Hematopoietic multipotent progenitor cell treated with erythropoietin and hydrocortisone succinate and interleukin-3 and kit ligand, for 15 days (in vitro differentiated cells): ENCODE results near the gene MFSD11.
"Not testable (repeated sequence)": the region's sequence is repeated elsewhere in the genome, so short reads cannot be mapped to it uniquely, and the experiment has no call there.

Experiments used
- DNase-seq: peaks from one replicate; pipeline ENCODE4 v3.0.0-alpha.2; 2015; ENCODE audit warnings: low spot score

MFSD11 gene

DNA sequence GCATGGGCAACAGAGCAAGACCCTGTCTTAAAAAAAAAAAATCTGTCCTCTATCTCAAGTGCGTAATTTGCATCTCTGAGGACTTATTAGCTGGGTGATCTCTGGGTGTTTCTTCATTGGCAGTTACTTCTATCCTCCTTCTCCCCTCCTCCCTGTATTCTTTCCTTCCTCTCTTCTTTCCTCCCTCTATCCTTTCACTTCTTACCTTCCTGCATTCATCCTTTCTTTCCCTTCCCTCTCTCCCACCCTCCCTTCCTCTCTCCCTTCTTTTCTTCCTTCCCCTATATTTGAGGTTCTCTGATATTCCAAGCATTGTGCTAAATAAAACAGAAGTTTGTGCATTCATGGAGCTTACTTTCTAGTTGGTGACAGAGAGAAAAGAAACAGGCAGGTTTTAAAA is 10.7 kb downstream of the MFSD11 start:
- no peak for DNase-seq

DNA sequence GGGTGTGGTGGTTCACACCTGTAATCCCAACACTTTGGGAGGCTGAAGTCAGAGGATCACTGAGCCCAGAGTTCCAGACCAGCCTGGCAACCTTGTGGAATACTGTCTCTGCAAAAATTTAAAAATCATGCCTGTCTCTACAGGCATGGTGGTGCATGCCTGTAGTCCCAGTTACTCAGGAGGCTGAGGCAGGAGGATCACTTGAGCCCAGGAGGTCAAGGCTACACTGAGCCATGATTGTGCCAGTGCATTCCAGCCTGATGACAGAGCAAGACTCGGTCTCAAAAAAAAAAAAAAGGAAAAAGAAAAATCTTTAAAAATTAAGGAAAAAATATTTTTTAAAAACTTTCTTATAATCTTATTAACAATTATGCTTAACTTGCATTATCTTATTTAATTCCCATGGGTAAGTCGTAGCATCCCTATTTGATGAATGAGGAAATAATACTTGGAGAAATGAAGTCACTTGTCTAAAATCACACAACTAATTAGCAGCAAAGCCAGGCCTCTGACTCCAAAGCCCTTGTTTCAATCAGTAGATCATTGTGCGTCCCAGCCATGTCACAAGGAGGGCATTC is 13.6 kb downstream of the MFSD11 start:
- no peak for DNase-seq

DNA sequence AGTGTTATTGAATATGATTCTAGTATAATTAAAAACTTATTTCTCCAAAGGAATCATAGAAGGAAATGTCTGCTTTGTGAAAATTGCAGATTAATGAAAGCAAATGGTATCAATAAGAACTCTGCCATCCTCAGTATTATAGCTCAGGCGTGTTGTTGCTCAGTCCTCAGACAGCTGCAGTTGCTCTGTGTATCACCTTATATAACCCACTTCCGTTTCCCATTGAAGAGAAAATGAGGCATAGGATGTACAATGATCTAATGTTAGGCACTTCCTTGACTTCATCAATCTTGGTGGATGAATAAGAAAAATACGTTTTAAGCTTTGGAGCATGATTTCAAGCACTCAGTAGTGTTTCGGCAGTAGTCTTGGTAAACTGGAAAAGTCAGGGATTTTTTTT is 14.1 kb downstream of the MFSD11 start:
- DNase-seq = no peak

DNA sequence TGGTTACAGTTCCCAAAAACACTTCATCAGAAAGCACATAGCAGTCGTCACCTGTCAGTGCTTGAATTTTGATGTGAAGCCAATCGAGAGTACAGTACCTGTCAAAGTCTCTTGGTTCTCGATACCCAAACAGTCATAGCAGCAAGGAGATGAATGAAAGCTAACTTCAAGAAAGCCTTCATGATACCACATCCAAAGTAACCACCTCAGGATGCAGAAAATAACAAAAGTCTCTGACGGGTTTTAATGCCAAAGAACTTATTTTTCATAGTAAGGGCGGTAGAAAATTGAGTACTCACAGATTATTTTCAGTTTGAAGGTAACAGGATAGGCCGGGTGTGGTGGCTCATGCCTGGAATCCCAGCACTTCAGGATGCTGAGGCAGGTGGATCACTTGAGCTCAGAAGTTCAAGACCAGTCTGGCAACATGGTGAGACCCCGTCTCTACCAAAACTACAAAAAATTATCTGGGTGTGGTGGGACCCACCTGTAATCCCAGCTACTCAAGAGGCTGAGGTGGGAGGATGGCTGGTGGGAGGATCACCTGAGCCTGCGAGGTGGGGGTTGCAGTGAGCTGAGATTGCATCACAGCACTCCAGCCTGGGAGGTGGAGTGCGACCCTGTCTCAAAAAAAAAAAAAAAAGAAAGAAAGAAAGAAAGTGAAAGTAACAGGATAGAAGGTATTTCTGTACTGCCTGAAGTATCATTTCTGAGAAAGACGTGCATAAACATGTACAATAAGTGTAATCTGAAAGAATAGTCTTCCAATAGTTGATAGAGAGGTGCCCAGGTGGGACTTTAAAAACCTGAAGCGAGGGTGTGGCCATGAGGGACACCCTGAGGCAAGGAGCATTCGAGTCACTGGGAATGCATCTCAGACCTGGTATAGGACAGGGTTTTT is 15.4 kb downstream of the MFSD11 start:
- DNase-seq = no peak

DNA sequence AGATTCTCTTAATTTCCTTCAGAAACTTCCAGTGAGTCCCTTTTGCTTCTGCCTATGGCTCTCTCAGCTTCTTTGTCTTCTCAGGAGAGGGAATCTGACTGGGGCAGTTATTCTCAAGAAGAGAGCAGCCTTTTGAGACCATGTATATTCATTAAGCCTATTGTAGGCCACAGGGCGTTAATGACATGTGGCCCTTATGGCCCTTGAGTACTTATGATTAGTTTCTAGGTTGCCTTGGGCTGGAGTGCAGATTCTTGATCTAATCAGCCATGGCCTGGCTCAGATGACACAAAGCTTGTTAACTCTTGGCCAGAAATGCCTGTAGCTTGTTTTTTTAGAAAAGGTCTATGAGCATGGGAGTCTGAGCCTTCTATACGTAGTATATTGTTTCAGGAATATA is 17.4 kb downstream of the MFSD11 start:
- no peak for DNase-seq

DNA sequence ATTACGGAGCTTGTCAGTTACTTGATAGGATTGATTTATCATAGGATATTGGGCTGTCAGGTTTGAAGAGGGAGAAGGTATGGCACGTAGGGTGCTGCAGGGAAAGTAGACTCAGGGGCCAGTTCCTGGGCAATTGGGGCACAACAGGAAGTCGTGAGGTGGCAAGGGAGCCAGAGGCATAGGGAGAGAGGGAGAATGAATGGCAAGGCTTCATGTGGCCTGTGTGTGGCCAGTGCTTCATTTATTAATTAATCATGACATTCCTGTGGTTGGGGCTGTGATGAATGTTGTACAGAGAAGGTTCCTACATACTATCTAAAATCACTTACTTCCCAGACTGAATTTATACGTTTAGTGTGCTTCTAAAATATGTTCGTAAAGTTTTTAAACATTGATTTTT is 19.3 kb downstream of the MFSD11 start:
- no peak for DNase-seq

DNA sequence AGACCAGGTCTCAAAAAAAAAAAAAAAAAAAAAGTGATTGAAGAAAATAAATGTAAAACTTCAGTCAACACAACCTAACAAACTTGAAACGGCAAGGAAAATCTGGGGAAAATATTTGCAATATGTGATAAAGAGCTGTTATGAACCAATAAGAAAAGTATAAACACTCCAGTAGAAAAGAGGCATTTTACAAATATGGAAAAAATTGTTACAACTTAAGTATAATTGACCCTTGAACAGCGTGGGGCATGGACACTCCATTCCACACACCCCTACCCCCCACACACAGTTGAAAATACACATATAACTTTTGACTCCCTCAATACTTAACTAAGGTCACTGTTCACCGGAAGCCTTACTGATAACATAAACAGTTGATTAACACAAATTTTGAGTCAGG is 20.7 kb downstream of the MFSD11 start:
- no peak for DNase-seq

DNA sequence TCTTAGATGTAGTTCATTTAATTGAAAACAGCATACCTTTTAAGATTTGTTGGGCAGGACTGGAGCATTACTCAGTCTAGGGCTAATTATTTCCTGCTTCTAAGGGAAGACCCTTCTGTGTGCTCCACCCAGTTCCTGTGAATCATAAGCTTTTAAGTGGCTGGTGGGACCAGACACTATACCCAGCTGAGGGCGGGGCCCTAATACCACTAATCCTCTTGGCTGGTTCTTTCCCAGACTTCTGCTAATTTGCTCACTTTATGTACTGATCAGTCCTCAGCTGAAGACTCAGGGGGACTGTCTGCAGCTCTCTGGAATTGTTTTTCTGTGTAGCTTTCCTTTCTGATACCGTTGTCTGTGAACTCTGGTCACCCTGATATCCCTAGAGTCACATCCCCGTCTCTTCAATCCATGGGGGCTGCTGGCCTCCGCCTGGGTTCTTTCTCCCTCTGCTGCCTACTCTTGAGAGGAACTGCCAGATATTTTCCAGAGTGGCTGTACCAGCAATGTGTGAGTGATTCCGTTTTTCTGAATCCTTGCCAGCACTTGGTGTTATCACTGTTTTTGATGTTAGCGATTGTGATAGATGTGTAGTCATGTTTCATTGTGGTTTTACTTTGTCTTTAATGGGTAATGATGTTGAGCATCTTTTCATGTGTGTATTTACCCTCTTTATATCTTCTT is 35.1 kb downstream of the MFSD11 start:
- DNase-seq = no peak

DNA sequence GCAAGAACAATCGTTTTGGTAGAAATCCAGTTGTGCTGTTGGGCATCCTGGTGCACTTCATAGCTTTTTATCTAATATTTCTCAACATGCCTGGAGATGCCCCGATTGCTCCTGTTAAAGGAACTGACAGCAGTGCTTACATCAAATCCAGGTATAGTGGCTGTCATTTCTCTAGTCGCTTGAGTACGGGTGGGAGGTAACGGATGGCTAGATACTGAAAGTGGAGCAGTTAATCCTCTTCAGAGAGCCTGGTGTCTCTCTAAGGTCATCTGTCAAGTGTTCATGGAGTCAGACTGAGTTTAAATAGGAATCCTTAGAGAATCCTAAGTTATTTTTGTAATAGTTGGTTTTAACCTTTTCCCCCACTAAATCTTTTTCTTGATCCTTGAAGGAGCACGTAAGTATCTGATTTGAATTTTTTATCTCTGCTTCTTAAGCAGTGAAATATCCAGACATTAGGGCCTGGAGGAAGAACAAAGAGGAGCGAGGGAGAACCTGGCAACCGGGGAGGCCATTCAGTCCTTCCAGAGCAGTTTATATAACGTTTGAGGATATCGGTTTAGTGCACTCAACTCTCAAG is 37.2 kb downstream of the MFSD11 start:
- DNase-seq = no peak

DNA sequence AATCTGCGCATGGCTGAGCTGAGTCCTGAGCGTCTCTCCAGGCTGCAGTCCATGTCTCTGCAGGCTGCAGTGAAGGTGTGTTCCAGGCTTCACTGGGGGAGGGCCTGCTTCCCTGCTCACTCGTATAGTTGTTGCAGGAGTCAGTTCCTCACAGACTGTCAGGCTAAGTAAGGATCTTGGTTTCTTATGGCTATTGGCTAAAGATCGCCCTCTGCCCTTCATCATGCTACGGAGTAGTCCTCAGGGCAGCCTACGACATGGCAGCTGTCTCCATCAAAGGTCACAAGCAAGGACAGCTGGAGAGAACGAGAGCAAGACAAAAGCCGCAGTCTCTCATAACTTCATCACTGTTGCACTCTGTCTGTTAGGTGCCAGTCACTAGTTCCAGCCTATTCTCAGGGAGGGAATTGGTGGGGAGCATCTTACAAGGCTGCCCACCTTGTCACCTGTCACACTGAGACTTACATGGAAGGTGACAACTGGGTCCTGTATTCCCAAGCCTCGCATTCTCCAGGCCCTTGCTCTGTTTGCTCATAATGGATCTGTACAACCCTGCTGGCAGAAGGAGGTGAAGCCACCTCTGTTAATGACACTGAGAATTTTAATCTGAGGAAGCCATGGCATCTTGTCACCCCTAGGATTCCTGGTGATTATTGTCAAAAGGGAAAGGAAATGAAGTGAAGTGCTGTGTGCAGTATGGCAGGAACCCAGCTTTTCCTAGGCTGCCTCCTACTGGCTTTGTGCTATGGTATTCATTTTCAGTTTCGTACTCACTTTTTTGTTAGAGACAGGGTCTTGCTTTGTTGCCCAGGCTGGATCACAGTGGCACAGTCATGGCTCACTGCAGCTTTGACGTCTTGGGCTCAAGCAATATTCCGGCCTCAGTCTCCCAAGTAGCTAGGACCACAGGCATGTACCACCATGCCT is 43.4 kb downstream of the MFSD11 start:
- DNase-seq = no peak

DNA sequence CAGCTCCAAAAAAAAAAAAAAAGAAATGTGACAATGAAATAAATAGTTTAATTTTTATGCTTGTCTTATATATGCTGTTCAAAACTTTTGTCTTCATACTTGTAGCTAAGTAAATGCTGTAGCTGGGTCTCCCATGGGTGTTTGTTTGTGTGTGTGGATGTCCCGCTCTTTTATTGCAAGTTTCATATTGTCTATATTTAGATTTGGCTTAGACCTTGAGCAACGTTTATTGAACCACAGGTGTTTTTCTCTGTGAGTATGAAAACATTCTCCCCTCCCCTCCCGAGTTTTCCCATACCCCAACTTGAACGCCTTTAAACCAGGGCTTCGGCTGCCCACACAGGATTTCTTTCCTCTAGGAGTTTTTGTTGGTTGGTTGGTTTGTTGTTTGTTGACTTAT is 45.2 kb downstream of the MFSD11 start:
- DNase-seq = no peak

DNA sequence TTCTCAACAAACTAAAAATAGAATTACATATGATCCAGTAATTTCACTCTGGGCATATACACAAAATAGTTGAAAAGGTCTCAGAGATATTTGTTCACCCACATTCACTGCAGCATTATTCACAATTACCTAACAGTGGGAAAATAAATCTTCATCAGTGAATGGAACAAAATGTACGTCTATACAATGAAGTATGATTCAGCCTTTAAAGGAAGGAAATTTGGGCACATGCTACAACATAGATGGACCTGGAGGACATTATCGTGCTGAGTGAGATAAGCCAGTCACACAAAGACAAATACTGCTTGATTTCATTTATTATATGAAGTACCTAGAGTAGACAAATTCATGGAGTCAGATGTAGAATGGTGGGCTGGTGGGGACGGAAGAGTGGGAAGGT is 47.0 kb downstream of the MFSD11 start:
- DNase-seq = no peak

DNA sequence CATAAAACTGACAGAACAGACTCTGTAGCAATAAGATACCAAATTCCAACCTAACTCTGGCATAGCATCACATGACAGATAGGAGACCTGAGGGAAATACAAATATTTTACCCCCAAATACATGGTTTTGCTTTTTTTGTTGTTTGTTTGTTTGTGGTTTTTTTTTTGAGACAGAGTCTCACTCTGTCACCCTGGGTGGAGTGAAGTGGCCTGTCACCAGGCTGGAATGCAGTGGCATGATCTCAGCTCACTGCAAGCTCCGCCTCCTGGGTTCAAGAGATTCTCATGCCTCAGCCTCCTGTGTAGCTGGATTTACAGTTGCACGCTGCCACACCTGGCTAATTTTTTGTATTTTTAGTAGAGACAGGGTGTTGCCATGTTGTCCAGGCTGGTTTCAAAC is 49.9 kb downstream of the MFSD11 start:
- DNase-seq = not testable (repeated sequence)

DNA sequence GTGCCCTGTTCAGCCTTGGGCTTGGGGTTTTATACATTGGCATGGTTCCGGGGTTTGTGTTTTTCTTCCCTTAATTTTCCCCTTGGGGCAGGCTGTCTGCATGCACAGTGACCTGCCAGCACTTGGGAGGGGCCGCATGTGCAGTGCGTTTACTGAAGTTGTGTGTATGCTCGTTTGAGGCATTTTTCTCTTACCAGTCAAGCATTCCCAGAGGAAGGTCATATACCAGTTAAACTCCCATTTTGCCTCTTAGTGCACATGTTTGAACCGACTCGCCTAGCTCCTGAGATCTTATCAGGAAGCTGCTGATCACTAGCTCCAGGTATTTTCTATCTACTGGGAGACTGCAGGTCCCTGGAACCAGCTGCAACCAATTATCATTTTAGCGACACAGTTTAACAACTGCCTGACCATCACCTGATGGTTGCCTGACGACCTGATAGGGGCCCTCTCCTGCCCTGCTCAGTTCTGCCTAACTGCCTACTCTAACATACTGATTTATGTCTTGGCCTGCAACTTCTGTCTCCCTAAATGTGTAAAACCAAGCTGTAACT is 51.4 kb downstream of the MFSD11 start:
- DNase-seq = no peak

DNA sequence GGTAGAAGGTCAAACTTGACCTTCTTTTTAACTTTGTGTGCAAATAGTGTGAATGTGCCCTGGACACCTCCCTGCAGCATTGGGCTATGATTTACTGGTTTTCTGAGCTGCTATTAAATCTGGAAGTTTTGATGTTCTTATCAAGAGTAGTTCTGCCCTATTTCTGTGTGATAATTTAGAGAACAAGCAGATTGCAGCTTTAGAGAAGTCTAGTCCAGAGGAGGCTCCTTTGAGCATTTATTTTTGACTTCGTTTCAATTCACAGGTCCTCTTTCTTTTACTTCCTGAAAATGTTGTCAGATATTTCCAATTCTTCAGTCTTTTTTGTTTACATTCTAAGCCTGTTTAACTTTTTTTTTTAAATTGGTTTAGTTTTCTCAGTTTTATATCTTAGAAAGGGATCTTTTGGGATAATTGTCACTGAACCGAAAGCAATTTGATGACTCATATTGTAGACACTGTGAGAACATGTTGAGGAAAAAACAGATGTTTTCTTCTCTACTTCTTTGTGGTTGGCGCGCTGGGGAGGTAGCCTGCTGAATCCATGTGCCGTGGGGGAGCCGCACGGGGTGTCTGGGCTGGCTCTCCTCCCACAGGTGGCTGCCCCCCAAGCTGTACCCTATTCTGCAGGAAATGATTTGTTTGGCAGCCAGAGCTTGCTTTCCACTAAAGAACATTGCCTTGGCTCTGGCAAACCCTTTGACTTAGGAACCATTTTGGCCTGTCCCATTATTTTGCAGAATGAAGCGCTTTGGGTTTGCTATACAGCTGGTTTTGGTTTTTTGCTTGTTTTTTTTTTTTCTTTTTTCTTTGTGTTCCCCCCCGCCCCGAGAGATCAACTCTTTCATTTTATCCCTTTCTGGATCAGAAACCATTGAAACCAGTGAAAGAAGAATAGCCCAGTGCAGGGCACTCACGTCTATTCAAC is 53.4 kb downstream of the MFSD11 start:
- DNase-seq = no peak

DNA sequence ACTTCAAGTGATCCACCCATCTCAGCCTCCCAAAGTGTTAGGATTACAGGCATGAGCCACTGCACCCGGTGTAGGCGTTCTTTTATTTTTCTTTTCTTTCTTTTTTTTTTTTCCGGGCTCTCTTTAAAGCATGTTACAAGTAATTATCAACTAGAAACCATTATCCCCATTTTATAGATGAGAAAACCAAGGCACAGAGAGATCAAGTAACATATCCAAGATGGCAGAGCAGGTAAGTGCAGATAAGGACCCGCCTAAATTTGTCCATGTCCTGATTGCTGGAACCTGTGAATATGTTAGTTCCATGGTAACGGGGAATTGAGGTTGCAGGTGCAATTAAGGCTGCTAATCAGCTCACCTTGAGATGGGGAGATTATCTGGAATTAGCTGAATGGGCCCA is 54.4 kb downstream of the MFSD11 start:
- no peak for DNase-seq

DNA sequence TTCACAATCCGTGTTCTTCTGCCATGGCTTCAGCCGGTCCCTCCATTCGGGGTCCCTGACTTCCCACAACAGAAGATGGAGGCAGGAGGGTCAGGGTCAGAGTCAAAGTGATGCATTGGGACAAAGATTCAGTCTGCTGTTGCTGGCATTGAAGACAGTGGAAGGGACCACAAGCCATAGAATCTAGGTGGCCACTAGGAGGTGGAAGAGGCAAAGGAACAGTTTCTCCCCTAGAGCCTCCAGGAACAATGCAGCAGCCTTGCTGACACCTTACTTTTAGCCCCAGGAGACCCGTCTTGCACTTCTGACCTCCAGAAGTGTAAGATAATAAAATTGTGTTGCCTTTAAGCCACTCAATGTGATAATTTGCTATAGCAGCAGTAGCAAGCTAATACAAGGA is 55.9 kb downstream of the MFSD11 start:
- DNase-seq = peak; percentile 40

DNA sequence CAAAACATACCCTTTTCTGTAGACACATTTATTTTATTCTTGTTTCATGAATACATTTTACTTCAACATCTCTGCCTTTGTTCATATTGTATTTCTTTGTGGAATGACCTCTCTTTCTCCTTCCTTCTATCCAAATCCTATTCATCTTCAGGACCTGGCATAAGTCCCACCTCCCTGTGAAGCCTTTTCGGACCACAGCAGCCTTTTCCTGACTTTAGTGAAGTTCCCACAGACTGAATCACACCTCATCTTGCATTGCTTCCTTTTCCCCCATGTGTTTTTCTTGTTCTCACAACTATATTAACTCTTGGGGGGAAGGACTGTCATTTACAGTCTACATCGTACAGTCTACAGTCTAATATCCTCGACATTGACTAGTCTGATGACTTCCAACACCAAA is 58.2 kb downstream of the MFSD11 start:
- DNase-seq = no peak

DNA sequence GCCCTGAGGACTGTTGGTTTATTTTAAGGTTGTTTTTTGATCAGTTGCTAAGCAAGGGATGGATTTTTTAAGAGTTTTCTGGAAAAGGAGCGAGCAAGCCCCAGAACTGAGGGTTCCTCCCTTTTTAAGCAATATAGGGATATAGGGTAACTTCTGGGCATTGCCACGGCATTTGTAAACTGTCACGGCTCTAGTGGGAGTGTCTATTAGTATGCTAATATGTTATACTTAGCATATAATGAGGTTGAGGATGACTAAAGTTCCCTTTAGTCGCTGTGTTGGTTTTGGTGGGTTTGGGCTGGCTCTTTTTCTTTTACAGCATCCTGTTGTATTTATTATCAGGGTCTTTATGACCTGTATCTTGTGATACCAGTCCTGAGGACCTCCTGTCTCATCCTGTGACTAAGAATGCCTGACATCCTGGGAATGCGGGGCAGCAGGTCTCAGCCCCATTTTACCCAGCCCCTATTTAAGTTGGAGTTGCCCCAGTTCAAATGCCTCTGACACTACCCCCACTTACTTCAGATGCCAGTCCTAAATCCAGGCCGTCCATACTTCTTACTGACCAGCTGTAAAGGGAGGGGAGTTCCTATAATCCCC is 59.4 kb downstream of the MFSD11 start:
- no peak for DNase-seq

DNA sequence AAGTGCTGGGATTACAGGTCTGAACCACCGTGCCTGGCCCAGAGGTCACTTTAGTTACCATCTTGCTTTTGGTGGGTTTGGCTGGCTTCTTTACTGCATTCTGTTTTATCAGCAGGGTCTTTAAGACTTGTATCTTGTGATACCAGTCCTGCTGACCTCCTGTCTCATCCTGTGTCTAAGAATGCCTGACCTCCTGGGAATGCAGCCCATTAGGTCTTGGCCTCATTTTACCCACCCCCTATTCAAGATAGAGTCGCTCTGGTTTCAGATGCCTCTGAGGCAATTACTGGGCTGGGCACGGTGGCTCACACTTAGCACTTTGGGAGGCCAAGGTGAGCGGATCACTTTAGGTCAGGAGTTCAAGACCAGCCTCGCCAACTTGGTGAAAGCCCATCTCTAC is 63.8 kb downstream of the MFSD11 start:
- DNase-seq = no peak
